Fibroblast of skin of left biceps (primary cell): Measurements from ENCODE around the gene MPI.
"Not testable (repeated sequence)": the region's sequence is repeated elsewhere in the genome, so short reads cannot be mapped to it uniquely, and the experiment has no call there.

Experiments used
- DNase-seq, 2 experiments: peaks; one replicate each; pipeline ENCODE4 v3.0.0-alpha.2; 2013; ENCODE audit warnings: low read depth in 2 of 2

The MPI gene

DNA sequence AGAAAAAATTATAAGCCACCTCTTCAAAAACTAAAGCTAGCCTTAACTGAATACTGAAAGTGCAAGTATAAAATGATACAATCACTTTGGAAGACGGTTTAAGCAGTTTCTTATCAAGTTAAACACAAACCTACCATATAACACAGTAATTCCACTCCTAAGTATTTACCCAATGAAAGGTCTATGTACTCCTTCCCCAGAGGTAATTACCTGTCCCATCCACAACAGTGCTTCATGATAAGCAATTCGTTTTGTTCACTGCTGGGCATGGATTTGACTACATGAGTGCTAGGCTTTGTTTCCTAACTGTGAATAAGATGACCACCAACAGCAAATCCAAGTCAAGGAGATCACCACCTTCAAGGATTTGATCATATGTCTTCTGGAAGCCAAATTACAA, 43.7 kb downstream of the MPI start:
- DNase-seq = no peak

DNA sequence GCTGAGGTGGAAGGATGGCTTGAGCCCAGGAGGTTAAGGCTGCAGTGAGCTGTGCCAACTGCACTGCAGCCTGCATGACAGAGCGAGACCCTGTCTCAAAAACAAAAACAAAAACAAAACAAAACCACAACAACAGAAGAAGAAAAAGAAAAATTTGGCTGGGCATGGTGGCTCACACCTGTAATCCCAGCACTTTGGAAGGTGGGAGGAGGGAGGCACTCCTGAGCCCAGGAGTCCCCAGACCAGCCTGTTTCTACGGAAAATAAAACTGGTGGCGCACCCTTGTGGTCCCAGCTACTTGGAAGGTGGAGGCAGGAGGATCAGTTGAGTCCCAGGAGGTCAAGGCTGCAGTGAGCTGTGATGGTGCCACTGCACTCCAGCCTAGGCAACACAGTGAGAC, 45.4 kb downstream of the MPI start:
- not testable (repeated sequence) for DNase-seq

DNA sequence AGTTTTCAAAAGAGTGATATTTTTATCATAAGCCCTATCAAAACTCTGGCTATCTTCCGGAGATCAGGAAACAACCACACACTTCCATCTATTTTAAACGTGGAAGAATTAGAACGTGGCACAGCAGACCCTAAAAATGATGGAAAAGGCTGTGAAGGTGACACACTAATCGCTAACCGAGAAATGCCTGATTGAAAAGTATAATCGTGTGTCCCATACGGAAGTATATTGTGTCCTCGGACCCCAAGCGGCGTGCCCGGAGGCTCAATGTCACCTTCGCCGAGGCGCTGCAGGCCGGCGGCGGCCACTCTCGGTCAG, 47.4 kb downstream of the MPI start:
- no peak for DNase-seq

DNA sequence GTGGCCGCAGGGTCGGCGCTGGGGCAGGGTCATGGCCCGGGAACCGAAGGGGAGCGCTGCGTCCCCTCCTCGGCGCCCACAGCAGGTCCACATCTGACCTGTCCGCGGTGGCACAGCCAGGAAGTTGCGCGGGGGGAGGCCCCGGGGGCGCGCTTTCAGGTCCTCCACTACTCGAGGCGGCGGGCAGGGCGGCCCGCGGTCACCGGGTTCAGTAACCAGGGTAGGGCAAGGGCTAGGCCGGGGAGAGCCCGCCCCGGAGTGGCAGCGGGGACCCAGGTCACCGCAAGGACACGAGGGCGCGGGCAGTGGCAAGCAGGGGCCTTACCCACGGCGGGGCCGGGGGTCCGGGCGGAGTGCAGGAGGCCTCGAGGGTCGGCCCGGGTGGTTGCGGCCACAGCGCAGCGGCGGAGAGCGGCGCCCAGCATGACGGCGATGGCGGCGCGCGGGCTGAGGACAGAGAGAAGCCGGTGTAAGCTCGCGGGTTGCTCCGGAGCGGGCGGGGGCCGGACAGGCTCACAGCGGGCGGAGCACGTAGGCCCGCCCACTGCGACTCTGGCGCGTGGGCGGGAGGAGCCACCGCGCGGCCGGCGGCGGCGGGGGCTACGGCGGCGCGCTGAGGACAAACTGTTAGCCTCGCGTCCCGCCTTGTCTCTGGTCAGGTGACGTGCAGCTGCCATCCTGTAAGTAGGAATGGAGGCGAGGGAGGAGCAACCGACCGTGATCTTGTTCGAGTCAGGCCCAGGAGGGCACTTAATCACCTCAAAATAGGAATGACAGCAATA, 47.9 kb downstream of the MPI start, which contains the start of gene COX5A:
Gene COX5A (minus strand): TSS at position 484 of the 782 bp plus-strand sequence. CDS start 59 bp downstream, at position 425.
- peak; percentile 91 for DNase-seq

DNA sequence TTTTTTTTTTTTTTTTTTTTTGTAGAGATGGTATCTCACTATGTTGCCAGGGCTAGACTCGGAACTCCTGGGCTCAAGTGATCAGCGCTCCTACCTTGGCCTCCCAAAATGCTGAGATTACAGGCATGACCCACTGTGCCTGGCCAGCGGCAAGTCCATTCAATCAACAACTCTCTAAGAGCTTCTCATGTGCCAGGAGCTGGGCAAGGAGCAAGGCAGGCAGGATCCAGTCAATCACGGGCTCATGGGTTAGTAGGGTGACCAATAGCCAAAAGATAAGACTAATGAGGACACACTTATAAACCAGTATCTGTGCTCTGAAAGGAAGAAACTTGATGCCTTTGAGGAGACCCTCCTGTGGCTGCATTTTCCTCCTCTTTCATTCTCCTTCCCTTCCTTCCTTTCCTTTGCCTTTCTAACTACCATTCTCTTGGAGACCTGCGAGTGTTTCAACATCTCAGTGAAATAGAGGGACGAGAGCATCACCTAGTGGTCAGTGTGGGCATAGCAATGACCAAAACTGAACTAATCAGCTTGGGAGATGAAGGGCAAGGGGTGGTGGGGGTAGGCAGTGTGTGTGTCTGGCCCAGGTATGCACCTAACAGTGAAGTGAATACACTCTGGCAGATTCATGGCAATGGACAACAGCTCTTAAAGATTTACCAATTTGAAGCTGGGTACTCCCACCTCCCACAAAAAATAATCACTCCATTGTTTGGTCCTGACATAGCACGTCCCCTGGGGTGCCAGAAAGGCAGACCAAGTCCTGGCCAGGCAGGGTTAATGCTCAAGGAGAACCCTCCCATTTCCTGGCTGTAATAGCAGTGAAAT, 60.5 kb downstream of the MPI start:
- DNase-seq = peak in 1 of 2 experiments; percentile 33

DNA sequence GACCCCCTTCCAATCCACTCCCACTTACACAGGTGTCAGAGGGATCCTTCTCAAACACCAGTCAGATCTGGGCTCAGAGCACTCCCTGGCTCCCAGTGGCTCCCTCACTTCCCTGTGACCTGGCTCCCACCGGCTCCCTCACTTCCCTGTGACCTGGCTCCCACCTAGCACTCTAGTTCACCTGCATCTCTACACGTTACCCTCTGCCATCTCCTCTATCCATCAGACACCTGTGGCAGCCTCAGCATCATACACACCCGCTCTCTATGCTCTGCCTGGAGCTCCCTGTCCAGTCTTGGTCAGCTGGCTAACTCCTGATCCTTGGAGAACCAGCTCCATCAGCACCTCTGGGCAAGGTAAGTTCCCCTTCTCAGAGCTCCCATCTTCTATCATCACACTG, 61.2 kb downstream of the MPI start:
- no peak for DNase-seq
